Endothelial cell of umbilical vein (primary cell): ENCODE data around the gene PTTG1IP.

ENCODE experiments used
- CTCF ChIP-seq, 2 donors: IDR thresholded peaks; 1 replicate in 1 of 2; 2 replicates in 1 of 2; pipeline ENCODE4 v1.5.1; 2011; ENCODE audit warnings: low read length in 2 of 2, mild to moderate bottlenecking in 2 of 2, moderate library complexity in 2 of 2, control low read depth in 1 of 2, inconsistent platforms in 1 of 2, low read depth in 1 of 2; ENCODE audit not compliant: insufficient read depth in 1 of 2; ENCODE audit errors: extremely low read depth in 1 of 2
- GATA2 ChIP-seq: IDR thresholded peaks from 2 replicates; pipeline ENCODE4 v1.7.0; 2011; ENCODE audit warnings: low read depth, mild to moderate bottlenecking, moderate library complexity, mixed read lengths, low read length; ENCODE audit not compliant: insufficient read length, insufficient read depth
- MYC ChIP-seq: IDR thresholded peaks from one replicate; pipeline ENCODE4 v1.6.1; 2011; ENCODE audit warnings: mild to moderate bottlenecking, low read depth, low read length
- POLR2A ChIP-seq: IDR thresholded peaks from 2 replicates; pipeline ENCODE4 v1.6.1; 2012; ENCODE audit warnings: low read depth, mild to moderate bottlenecking, control low read depth, low read length

GRCh38 chr21:44829507-44830092 is 43.9 kb downstream of the PTTG1IP start:
- no peak for TF ChIP-seq POLR2A
- TF ChIP-seq MYC = no peak
- TF ChIP-seq CTCF (IDR thresholded peaks at IDR 0.05; ENCODE audit: extremely low read depth in 1 of 2, insufficient read depth in 1 of 2, low read depth in 1 of 2, low read length in 2 of 2) = no peak
- TF ChIP-seq GATA2 = no peak
